H9 (cell line): ENCODE data around the gene ERO1A. TPM values are rescaled to one million over a fixed set of nuclear protein-coding genes. Genes with fewer than 3 reads are reported as not detected.

Source experiments
- DNase-seq: peaks from one replicate; pipeline ENCODE4 v3.0.0-alpha.2; 2017
- H2AFZ ChIP-seq: one replicate; pipeline ENCODE4 v1.6.1; 2013; ENCODE audit warnings: mild to moderate bottlenecking, low read length, control low read depth, moderate library complexity
- H2AK5ac ChIP-seq: 2 replicates; pipeline ENCODE4 v1.6.1; 2013; ENCODE audit warnings: low read length, control low read depth, mixed read lengths; ENCODE audit not compliant: insufficient read length
- H2BK120ac ChIP-seq: one replicate; pipeline ENCODE4 v1.6.1; 2013; ENCODE audit warnings: low read depth, mild to moderate bottlenecking, low read length, control low read depth, inconsistent platforms; ENCODE audit not compliant: poor library complexity, severe bottlenecking
- H2BK12ac ChIP-seq: 2 replicates; pipeline ENCODE4 v1.6.1; 2013; ENCODE audit warnings: low read length, control low read depth, mixed read lengths, low read depth; ENCODE audit not compliant: insufficient read length
- H2BK15ac ChIP-seq: 2 replicates; pipeline ENCODE4 v1.6.1; 2013; ENCODE audit warnings: low read depth, low read length, control low read depth
- H2BK20ac ChIP-seq: one replicate; pipeline ENCODE4 v1.6.1; 2013; ENCODE audit warnings: low read depth, mild to moderate bottlenecking, low read length, control low read depth, inconsistent platforms; ENCODE audit not compliant: poor library complexity, severe bottlenecking
- H2BK5ac ChIP-seq: 2 replicates; pipeline ENCODE4 v1.6.1; 2013; ENCODE audit warnings: low read length, control low read depth, mixed read lengths; ENCODE audit not compliant: insufficient read length
- H3K14ac ChIP-seq: 2 replicates; pipeline ENCODE4 v1.6.1; 2013; ENCODE audit warnings: low read length, control low read depth; ENCODE audit not compliant: insufficient read depth
- H3K18ac ChIP-seq: 2 replicates; pipeline ENCODE4 v1.6.1; 2013; ENCODE audit warnings: low read depth, mild to moderate bottlenecking, mixed read lengths, low read length, control low read depth; ENCODE audit not compliant: insufficient read length
- H3K23ac ChIP-seq: 2 replicates; pipeline ENCODE4 v1.6.1; 2013; ENCODE audit warnings: low read length, control low read depth, mixed read lengths, low read depth; ENCODE audit not compliant: insufficient read length
- H3K23me2 ChIP-seq: 2 replicates; pipeline ENCODE4 v1.6.1; 2013; ENCODE audit warnings: low read depth, mild to moderate bottlenecking, mixed read lengths, low read length, control low read depth; ENCODE audit not compliant: insufficient read length, poor library complexity, severe bottlenecking
- H3K27ac ChIP-seq: 2 replicates; pipeline ENCODE4 v1.5.1; 2013; ENCODE audit warnings: low read length, control low read depth, mixed read lengths, low read depth; ENCODE audit not compliant: insufficient read length
- H3K27me3 ChIP-seq: 2 replicates; pipeline ENCODE4 v1.6.1; 2013; ENCODE audit warnings: low read length, control low read depth, inconsistent platforms; ENCODE audit not compliant: insufficient read depth
- H3K4ac ChIP-seq: 2 replicates; pipeline ENCODE4 v1.6.1; 2013; ENCODE audit warnings: low read depth, mild to moderate bottlenecking, control low read depth, inconsistent platforms, low read length, moderate library complexity
- H3K4me1 ChIP-seq: 2 replicates; pipeline ENCODE4 v1.6.1; 2013; ENCODE audit warnings: low read length, control low read depth, inconsistent platforms; ENCODE audit not compliant: insufficient read depth
- H3K4me2 ChIP-seq: 2 replicates; pipeline ENCODE4 v1.6.1; 2013; ENCODE audit warnings: low read length, control low read depth, mixed read lengths; ENCODE audit not compliant: insufficient read length, insufficient read depth
- H3K56ac ChIP-seq: 2 replicates; pipeline ENCODE4 v1.6.1; 2013; ENCODE audit warnings: low read depth, mild to moderate bottlenecking, mixed read lengths, low read length, control low read depth; ENCODE audit not compliant: insufficient read length
- H3K79me1 ChIP-seq: 2 replicates; pipeline ENCODE4 v1.6.1; 2013; ENCODE audit warnings: low read depth, mild to moderate bottlenecking, moderate library complexity, low read length, control low read depth, inconsistent platforms; ENCODE audit not compliant: insufficient read depth, poor library complexity, severe bottlenecking
- H3K79me2 ChIP-seq: 2 replicates; pipeline ENCODE4 v1.6.1; 2013; ENCODE audit warnings: low read length, control low read depth, inconsistent platforms; ENCODE audit not compliant: insufficient read depth
- H3K9ac ChIP-seq: 2 replicates; pipeline ENCODE4 v1.6.1; 2013; ENCODE audit warnings: low read length, control low read depth, mixed read lengths; ENCODE audit not compliant: insufficient read length; ENCODE audit errors: extremely low read depth
- H3K9me3 ChIP-seq: one replicate; pipeline ENCODE4 v1.6.1; 2013; ENCODE audit warnings: low read depth, low read length, inconsistent platforms; ENCODE audit not compliant: control insufficient read depth
- H3T11ph ChIP-seq: one replicate; pipeline ENCODE4 v1.6.1; 2013; ENCODE audit warnings: mild to moderate bottlenecking, low read length, control low read depth, inconsistent platforms
- H4K20me1 ChIP-seq: one replicate; pipeline ENCODE4 v1.6.1; 2013; ENCODE audit not compliant: control insufficient read depth, insufficient read length, insufficient read depth
- H4K5ac ChIP-seq: 2 replicates; pipeline ENCODE4 v1.6.1; 2013; ENCODE audit warnings: low read depth, mild to moderate bottlenecking, mixed read lengths, low read length, control low read depth; ENCODE audit not compliant: insufficient read length
- H4K8ac ChIP-seq: replicated peaks from 2 replicates; pipeline ENCODE4 v1.6.1; 2013; ENCODE audit warnings: low read length, control low read depth, mixed read lengths, low read depth; ENCODE audit not compliant: insufficient read length
- H4K91ac ChIP-seq: 2 replicates; pipeline ENCODE4 v1.6.1; 2013; ENCODE audit warnings: low read depth, mild to moderate bottlenecking, moderate library complexity, mixed read lengths, low read length, control low read depth; ENCODE audit not compliant: insufficient read length
- H3K27ac Mint-ChIP-seq, 3 experiments: 2 replicates in 2 of 3; 3 replicates in 1 of 3; pipeline ENCODE4 v1.8.0; 2020 to 2021; ENCODE audit warnings: mixed read lengths in 3 of 3, mild to moderate bottlenecking in 1 of 3, moderate library complexity in 1 of 3
- H3K27me3 Mint-ChIP-seq: 2 replicates; pipeline ENCODE4 v1.8.0; 2021; ENCODE audit warnings: low read depth, mild to moderate bottlenecking, moderate library complexity, mixed read lengths
- H3K36me3 Mint-ChIP-seq, 3 experiments: 2 replicates in 2 of 3; 3 replicates in 1 of 3; pipeline ENCODE4 v1.8.0; 2020 to 2021; ENCODE audit warnings: low read depth in 3 of 3, mixed read lengths in 3 of 3; ENCODE audit not compliant: insufficient read depth in 1 of 3
- H3K4me1 Mint-ChIP-seq, 2 experiments: 2 replicates each; pipeline ENCODE4 v1.8.0; 2020; ENCODE audit warnings: mixed read lengths in 2 of 2
- H3K4me3 Mint-ChIP-seq, 2 experiments: 2 replicates in 1 of 2; 3 replicates in 1 of 2; pipeline ENCODE4 v1.8.0; 2020 to 2021; ENCODE audit warnings: mild to moderate bottlenecking in 2 of 2, mixed read lengths in 2 of 2, moderate library complexity in 1 of 2
- H3K9me3 Mint-ChIP-seq, 2 experiments: 2 replicates in 1 of 2; 3 replicates in 1 of 2; pipeline ENCODE4 v1.8.0; 2020; ENCODE audit warnings: mild to moderate bottlenecking in 2 of 2, mixed read lengths in 2 of 2, moderate library complexity in 1 of 2
- CTCF ChIP-seq: fragments of 200-600 bp; sonication (generic); conservative IDR thresholded peaks from 3 replicates; pipeline ENCODE4 v1.8.0; 2021; ENCODE audit warnings: antibody characterized with exemption, mild to moderate bottlenecking
- WGBS: extraction: QIAGEN DNeasy Blood & Tissue Kit; methylation state at CpG from one replicate; pipeline ENCODE4 v1.1.7; 2013; ENCODE audit warnings: missing lambda C conversion rate, low lambda C conversion rate, mixed read lengths; ENCODE audit not compliant: insufficient read length; ENCODE audit errors: extremely low coverage; 5-methylcytosine and 5-hydroxymethylcytosine counted together
- total RNA-seq: library from RNA; stranded (reverse); gene quantifications from 2 replicates; pipeline ENCODE4 v1.2.1, GENCODE V29; 2021

The ERO1A gene
- total RNA-seq, 1 experiment from 2014 or later, result 37.1 TPM

DNA sequence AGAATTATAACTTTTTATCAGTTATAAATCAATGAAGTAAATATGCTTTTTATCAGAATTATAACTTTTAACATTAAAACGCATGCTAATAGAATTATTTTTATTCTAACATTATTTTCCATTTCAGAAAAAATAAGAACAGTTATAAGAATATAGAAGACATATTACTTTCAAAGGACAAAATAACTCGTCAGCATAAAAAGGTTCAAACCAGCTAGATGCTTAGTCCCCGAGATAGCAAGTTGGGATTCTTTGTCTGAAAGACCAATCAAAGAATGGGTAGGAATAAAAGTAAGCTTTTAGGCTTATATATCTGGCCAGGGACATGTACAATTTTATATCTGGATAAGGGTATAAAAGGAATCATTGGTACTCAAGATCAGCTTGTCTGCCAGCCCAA, 76.8 kb downstream of the ERO1A start:
- H3K79me1 ChIP-seq, result no peaks in the 10 kb centered on the region
- Mint-ChIP-seq H3K9me3 (no peaks in the 10 kb centered on the region), H3K36me3 (no peaks in the 10 kb centered on the region; a peak in 1 of 7 replicates), H3K27ac (no peak overlapping the region), H3K4me1 (peaks cover 0 to under 1% of the 10 kb centered on the region in 2 experiments; a peak in 1 of 4 replicates), H3K4me3 (no peak overlapping the region), H3K27me3 (no peaks in the 10 kb centered on the region)
- no peak overlapping the region for H3K18ac ChIP-seq
- no peak overlapping the region for H2AK5ac ChIP-seq
- no peak overlapping the region for H3T11ph ChIP-seq
- no peak overlapping the region for H2BK15ac ChIP-seq
- WGBS, result no CpG with 5 or more reads among the region's 3 CpGs
- no peak overlapping the region for H2BK120ac ChIP-seq
- H4K91ac ChIP-seq, result no peak overlapping the region
- no peak overlapping the region for H3K23ac ChIP-seq
- no peak for DNase-seq
- no peak overlapping the region for H3K56ac ChIP-seq
- H3K27me3 ChIP-seq, result no peaks in the 10 kb centered on the region
- no peak overlapping the region for H2AFZ ChIP-seq
- H2BK12ac ChIP-seq, result no peak overlapping the region
- no peak overlapping the region for H3K4ac ChIP-seq
- no peak for TF ChIP-seq CTCF
- no peaks in the 10 kb centered on the region for H3K9me3 ChIP-seq
- no peak overlapping the region for H3K14ac ChIP-seq
- no peak overlapping the region for H4K8ac ChIP-seq
- no peaks in the 10 kb centered on the region for H3K79me2 ChIP-seq
- H3K4me1 ChIP-seq, result no peaks in the 10 kb centered on the region
- no peak overlapping the region for H3K27ac ChIP-seq
- H2BK5ac ChIP-seq, result no peak overlapping the region
- no peaks in the 10 kb centered on the region for H4K20me1 ChIP-seq
- no peak overlapping the region for H2BK20ac ChIP-seq
- no peak overlapping the region for H3K4me2 ChIP-seq
- H3K9ac ChIP-seq, result no peak overlapping the region
- H4K5ac ChIP-seq, result no peak overlapping the region
- H3K23me2 ChIP-seq, result no peaks in the 10 kb centered on the region
